H9 (cell line): ENCODE results near the gene TTBK1. TPM values are rescaled to one million over a fixed set of nuclear protein-coding genes. Genes with fewer than 3 reads are reported as not detected.

Experiments
- DNase-seq: peaks from one replicate; pipeline ENCODE4 v3.0.0-alpha.2; 2017
- H2AFZ ChIP-seq: one replicate; pipeline ENCODE4 v1.6.1; 2013; ENCODE audit warnings: mild to moderate bottlenecking, low read length, control low read depth, moderate library complexity
- H2AK5ac ChIP-seq: 2 replicates; pipeline ENCODE4 v1.6.1; 2013; ENCODE audit warnings: low read length, control low read depth, mixed read lengths; ENCODE audit not compliant: insufficient read length
- H2BK120ac ChIP-seq: one replicate; pipeline ENCODE4 v1.6.1; 2013; ENCODE audit warnings: low read depth, mild to moderate bottlenecking, low read length, control low read depth, inconsistent platforms; ENCODE audit not compliant: poor library complexity, severe bottlenecking
- H2BK12ac ChIP-seq: 2 replicates; pipeline ENCODE4 v1.6.1; 2013; ENCODE audit warnings: low read length, control low read depth, mixed read lengths, low read depth; ENCODE audit not compliant: insufficient read length
- H2BK15ac ChIP-seq: 2 replicates; pipeline ENCODE4 v1.6.1; 2013; ENCODE audit warnings: low read depth, low read length, control low read depth
- H2BK20ac ChIP-seq: one replicate; pipeline ENCODE4 v1.6.1; 2013; ENCODE audit warnings: low read depth, mild to moderate bottlenecking, low read length, control low read depth, inconsistent platforms; ENCODE audit not compliant: poor library complexity, severe bottlenecking
- H2BK5ac ChIP-seq: 2 replicates; pipeline ENCODE4 v1.6.1; 2013; ENCODE audit warnings: low read length, control low read depth, mixed read lengths; ENCODE audit not compliant: insufficient read length
- H3K14ac ChIP-seq: 2 replicates; pipeline ENCODE4 v1.6.1; 2013; ENCODE audit warnings: low read length, control low read depth; ENCODE audit not compliant: insufficient read depth
- H3K18ac ChIP-seq: 2 replicates; pipeline ENCODE4 v1.6.1; 2013; ENCODE audit warnings: low read depth, mild to moderate bottlenecking, mixed read lengths, low read length, control low read depth; ENCODE audit not compliant: insufficient read length
- H3K23ac ChIP-seq: 2 replicates; pipeline ENCODE4 v1.6.1; 2013; ENCODE audit warnings: low read length, control low read depth, mixed read lengths, low read depth; ENCODE audit not compliant: insufficient read length
- H3K23me2 ChIP-seq: 2 replicates; pipeline ENCODE4 v1.6.1; 2013; ENCODE audit warnings: low read depth, mild to moderate bottlenecking, mixed read lengths, low read length, control low read depth; ENCODE audit not compliant: insufficient read length, poor library complexity, severe bottlenecking
- H3K27ac ChIP-seq: 2 replicates; pipeline ENCODE4 v1.5.1; 2013; ENCODE audit warnings: low read length, control low read depth, mixed read lengths, low read depth; ENCODE audit not compliant: insufficient read length
- H3K27me3 ChIP-seq: 2 replicates; pipeline ENCODE4 v1.6.1; 2013; ENCODE audit warnings: low read length, control low read depth, inconsistent platforms; ENCODE audit not compliant: insufficient read depth
- H3K4ac ChIP-seq: 2 replicates; pipeline ENCODE4 v1.6.1; 2013; ENCODE audit warnings: low read depth, mild to moderate bottlenecking, control low read depth, inconsistent platforms, low read length, moderate library complexity
- H3K4me1 ChIP-seq: 2 replicates; pipeline ENCODE4 v1.6.1; 2013; ENCODE audit warnings: low read length, control low read depth, inconsistent platforms; ENCODE audit not compliant: insufficient read depth
- H3K4me2 ChIP-seq: 2 replicates; pipeline ENCODE4 v1.6.1; 2013; ENCODE audit warnings: low read length, control low read depth, mixed read lengths; ENCODE audit not compliant: insufficient read length, insufficient read depth
- H3K56ac ChIP-seq: 2 replicates; pipeline ENCODE4 v1.6.1; 2013; ENCODE audit warnings: low read depth, mild to moderate bottlenecking, mixed read lengths, low read length, control low read depth; ENCODE audit not compliant: insufficient read length
- H3K79me1 ChIP-seq: 2 replicates; pipeline ENCODE4 v1.6.1; 2013; ENCODE audit warnings: low read depth, mild to moderate bottlenecking, moderate library complexity, low read length, control low read depth, inconsistent platforms; ENCODE audit not compliant: insufficient read depth, poor library complexity, severe bottlenecking
- H3K79me2 ChIP-seq: 2 replicates; pipeline ENCODE4 v1.6.1; 2013; ENCODE audit warnings: low read length, control low read depth, inconsistent platforms; ENCODE audit not compliant: insufficient read depth
- H3K9ac ChIP-seq: 2 replicates; pipeline ENCODE4 v1.6.1; 2013; ENCODE audit warnings: low read length, control low read depth, mixed read lengths; ENCODE audit not compliant: insufficient read length; ENCODE audit errors: extremely low read depth
- H3K9me3 ChIP-seq: one replicate; pipeline ENCODE4 v1.6.1; 2013; ENCODE audit warnings: low read depth, low read length, inconsistent platforms; ENCODE audit not compliant: control insufficient read depth
- H3T11ph ChIP-seq: one replicate; pipeline ENCODE4 v1.6.1; 2013; ENCODE audit warnings: mild to moderate bottlenecking, low read length, control low read depth, inconsistent platforms
- H4K20me1 ChIP-seq: one replicate; pipeline ENCODE4 v1.6.1; 2013; ENCODE audit not compliant: control insufficient read depth, insufficient read length, insufficient read depth
- H4K5ac ChIP-seq: 2 replicates; pipeline ENCODE4 v1.6.1; 2013; ENCODE audit warnings: low read depth, mild to moderate bottlenecking, mixed read lengths, low read length, control low read depth; ENCODE audit not compliant: insufficient read length
- H4K8ac ChIP-seq: replicated peaks from 2 replicates; pipeline ENCODE4 v1.6.1; 2013; ENCODE audit warnings: low read length, control low read depth, mixed read lengths, low read depth; ENCODE audit not compliant: insufficient read length
- H4K91ac ChIP-seq: 2 replicates; pipeline ENCODE4 v1.6.1; 2013; ENCODE audit warnings: low read depth, mild to moderate bottlenecking, moderate library complexity, mixed read lengths, low read length, control low read depth; ENCODE audit not compliant: insufficient read length
- H3K27ac Mint-ChIP-seq, 3 experiments: 2 replicates in 2 of 3; 3 replicates in 1 of 3; pipeline ENCODE4 v1.8.0; 2020 to 2021; ENCODE audit warnings: mixed read lengths in 3 of 3, mild to moderate bottlenecking in 1 of 3, moderate library complexity in 1 of 3
- H3K27me3 Mint-ChIP-seq: 2 replicates; pipeline ENCODE4 v1.8.0; 2021; ENCODE audit warnings: low read depth, mild to moderate bottlenecking, moderate library complexity, mixed read lengths
- H3K36me3 Mint-ChIP-seq, 3 experiments: 2 replicates in 2 of 3; 3 replicates in 1 of 3; pipeline ENCODE4 v1.8.0; 2020 to 2021; ENCODE audit warnings: low read depth in 3 of 3, mixed read lengths in 3 of 3; ENCODE audit not compliant: insufficient read depth in 1 of 3
- H3K4me1 Mint-ChIP-seq, 2 experiments: 2 replicates each; pipeline ENCODE4 v1.8.0; 2020; ENCODE audit warnings: mixed read lengths in 2 of 2
- H3K4me3 Mint-ChIP-seq, 2 experiments: 2 replicates in 1 of 2; 3 replicates in 1 of 2; pipeline ENCODE4 v1.8.0; 2020 to 2021; ENCODE audit warnings: mild to moderate bottlenecking in 2 of 2, mixed read lengths in 2 of 2, moderate library complexity in 1 of 2
- H3K9me3 Mint-ChIP-seq, 2 experiments: 2 replicates in 1 of 2; 3 replicates in 1 of 2; pipeline ENCODE4 v1.8.0; 2020; ENCODE audit warnings: mild to moderate bottlenecking in 2 of 2, mixed read lengths in 2 of 2, moderate library complexity in 1 of 2
- WGBS: extraction: QIAGEN DNeasy Blood & Tissue Kit; methylation state at CpG from one replicate; pipeline ENCODE4 v1.1.7; 2013; ENCODE audit warnings: missing lambda C conversion rate, low lambda C conversion rate, mixed read lengths; ENCODE audit not compliant: insufficient read length; ENCODE audit errors: extremely low coverage; 5-methylcytosine and 5-hydroxymethylcytosine counted together
- total RNA-seq: library from RNA; stranded (reverse); gene quantifications from 2 replicates; pipeline ENCODE4 v1.2.1, GENCODE V29; 2021
- TF ChIP-seq, protein P1 (sequence below): fragments of 200-600 bp; sonication (generic); conservative IDR thresholded peaks from 3 replicates; pipeline ENCODE4 v1.8.0; 2021; ENCODE audit warnings: antibody characterized with exemption, mild to moderate bottlenecking

TTBK1 gene
- total RNA-seq, 1 experiment from 2014 or later, result 1.6 TPM

DNA sequence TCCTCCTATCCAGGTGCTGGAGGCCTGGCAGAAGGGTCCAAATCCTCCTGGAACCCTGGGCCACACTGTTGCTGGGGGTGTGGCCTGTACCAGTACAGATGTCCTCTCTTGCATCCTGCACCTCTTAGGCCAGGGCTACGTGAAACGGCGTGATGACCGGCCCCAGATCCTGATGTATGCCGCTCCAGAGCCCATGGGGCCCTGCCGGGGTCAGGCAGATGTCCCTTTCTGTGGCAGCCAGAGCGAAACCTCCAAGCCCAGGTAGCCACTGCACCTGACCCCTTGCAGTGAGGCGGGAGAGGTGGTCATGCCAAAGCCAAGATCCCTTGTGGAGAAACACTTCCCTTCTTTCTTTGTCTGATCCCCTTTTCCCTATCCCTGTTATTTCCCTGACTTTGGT is 28.2 kb upstream of the TTBK1 start:
- Histone ChIP-seq H3K56ac (no peak overlapping the region), H2BK12ac (no peak overlapping the region), H3K23ac (no peak overlapping the region), H2BK5ac (no peak overlapping the region), H2BK15ac (no peak overlapping the region), H4K91ac (no peak overlapping the region), H3K14ac (no peak overlapping the region), H3K18ac (no peak overlapping the region), H3K9me3 (no peaks in the 10 kb centered on the region), H3K4me1 (no peaks in the 10 kb centered on the region; the same call in 1 of the 2 replicates), H3K79me2 (no peaks in the 10 kb centered on the region), H2BK20ac (no peak overlapping the region), H2BK120ac (no peak overlapping the region), H3K4me2 (no peak overlapping the region), H4K5ac (no peak overlapping the region), H3K23me2 (no peaks in the 10 kb centered on the region), H4K20me1 (no peaks in the 10 kb centered on the region), H3K79me1 (no peaks in the 10 kb centered on the region), H3K27ac (no peak overlapping the region), H3K9ac (no peak overlapping the region), H3K27me3 (no peaks in the 10 kb centered on the region), H2AFZ (no peak overlapping the region), H2AK5ac (no peak overlapping the region), H3K4ac (no peak overlapping the region), H4K8ac (no peak overlapping the region), H3T11ph (no peak overlapping the region)
- peaks cover 9% of the 10 kb centered on the region in 2 experiments for H3K4me1 Mint-ChIP-seq
- H3K27me3 Mint-ChIP-seq, result peaks cover 3% of the 10 kb centered on the region
- H3K27ac Mint-ChIP-seq, result no peak overlapping the region
- TF ChIP-seq, protein P1, sequence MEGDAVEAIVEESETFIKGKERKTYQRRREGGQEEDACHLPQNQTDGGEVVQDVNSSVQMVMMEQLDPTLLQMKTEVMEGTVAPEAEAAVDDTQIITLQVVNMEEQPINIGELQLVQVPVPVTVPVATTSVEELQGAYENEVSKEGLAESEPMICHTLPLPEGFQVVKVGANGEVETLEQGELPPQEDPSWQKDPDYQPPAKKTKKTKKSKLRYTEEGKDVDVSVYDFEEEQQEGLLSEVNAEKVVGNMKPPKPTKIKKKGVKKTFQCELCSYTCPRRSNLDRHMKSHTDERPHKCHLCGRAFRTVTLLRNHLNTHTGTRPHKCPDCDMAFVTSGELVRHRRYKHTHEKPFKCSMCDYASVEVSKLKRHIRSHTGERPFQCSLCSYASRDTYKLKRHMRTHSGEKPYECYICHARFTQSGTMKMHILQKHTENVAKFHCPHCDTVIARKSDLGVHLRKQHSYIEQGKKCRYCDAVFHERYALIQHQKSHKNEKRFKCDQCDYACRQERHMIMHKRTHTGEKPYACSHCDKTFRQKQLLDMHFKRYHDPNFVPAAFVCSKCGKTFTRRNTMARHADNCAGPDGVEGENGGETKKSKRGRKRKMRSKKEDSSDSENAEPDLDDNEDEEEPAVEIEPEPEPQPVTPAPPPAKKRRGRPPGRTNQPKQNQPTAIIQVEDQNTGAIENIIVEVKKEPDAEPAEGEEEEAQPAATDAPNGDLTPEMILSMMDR, result no peak
- DNase-seq, result no peak
- WGBS, result no CpG with 5 or more reads among the region's 8 CpGs
- no peak overlapping the region for H3K4me3 Mint-ChIP-seq
- peaks cover 0 to 2% (median 0%) of the 10 kb centered on the region in 3 experiments; a peak in 1 of 7 replicates for H3K36me3 Mint-ChIP-seq
- H3K9me3 Mint-ChIP-seq, result no peaks in the 10 kb centered on the region
